KOPT-K1 (cell line): ENCODE results near the gene FOLR2.

ENCODE experiments used
- H3K27ac ChIP-seq: fragments of 200-600 bp; sonication (generic); 2 replicates; pipeline ENCODE4 v1.5.1; 2016; ENCODE audit warnings: antibody characterized with exemption, mild to moderate bottlenecking, low read depth, low read length; ENCODE audit not compliant: poor library complexity, severe bottlenecking
- H3K36me3 ChIP-seq: fragments of 200-600 bp; sonication (generic); 2 replicates; pipeline ENCODE4 v1.5.1; 2017; ENCODE audit warnings: antibody characterized with exemption, mild to moderate bottlenecking, low read length, moderate library complexity; ENCODE audit not compliant: insufficient read depth
- H3K9me3 ChIP-seq: fragments of 200-600 bp; sonication (generic); 2 replicates; pipeline ENCODE4 v1.5.1; 2017; ENCODE audit warnings: antibody characterized with exemption, low read length, mild to moderate bottlenecking; ENCODE audit not compliant: insufficient read depth, poor library complexity, severe bottlenecking

The FOLR2 gene

GRCh38 chr11:72231396-72232259 is 15.0 kb downstream of the FOLR2 start:
- Histone ChIP-seq H3K36me3 (peaks cover 99% of the 10 kb centered on the region), H3K27ac (no peak overlapping the region), H3K9me3 (no peaks in the 10 kb centered on the region)

GRCh38 chr11:72232260-72233055 is 15.9 kb downstream of the FOLR2 start:
- H3K27ac ChIP-seq, result no peak overlapping the region
- peaks cover 100% of the 10 kb centered on the region for H3K36me3 ChIP-seq
- no peaks in the 10 kb centered on the region for H3K9me3 ChIP-seq

- peaks cover 100% of the 10 kb centered on the region for H3K36me3 ChIP-seq
- no peak overlapping the region for H3K27ac ChIP-seq
Observed at GRCh38 chr11:72233056-72233772, 16.6 kb downstream of the FOLR2 start.

DNA sequence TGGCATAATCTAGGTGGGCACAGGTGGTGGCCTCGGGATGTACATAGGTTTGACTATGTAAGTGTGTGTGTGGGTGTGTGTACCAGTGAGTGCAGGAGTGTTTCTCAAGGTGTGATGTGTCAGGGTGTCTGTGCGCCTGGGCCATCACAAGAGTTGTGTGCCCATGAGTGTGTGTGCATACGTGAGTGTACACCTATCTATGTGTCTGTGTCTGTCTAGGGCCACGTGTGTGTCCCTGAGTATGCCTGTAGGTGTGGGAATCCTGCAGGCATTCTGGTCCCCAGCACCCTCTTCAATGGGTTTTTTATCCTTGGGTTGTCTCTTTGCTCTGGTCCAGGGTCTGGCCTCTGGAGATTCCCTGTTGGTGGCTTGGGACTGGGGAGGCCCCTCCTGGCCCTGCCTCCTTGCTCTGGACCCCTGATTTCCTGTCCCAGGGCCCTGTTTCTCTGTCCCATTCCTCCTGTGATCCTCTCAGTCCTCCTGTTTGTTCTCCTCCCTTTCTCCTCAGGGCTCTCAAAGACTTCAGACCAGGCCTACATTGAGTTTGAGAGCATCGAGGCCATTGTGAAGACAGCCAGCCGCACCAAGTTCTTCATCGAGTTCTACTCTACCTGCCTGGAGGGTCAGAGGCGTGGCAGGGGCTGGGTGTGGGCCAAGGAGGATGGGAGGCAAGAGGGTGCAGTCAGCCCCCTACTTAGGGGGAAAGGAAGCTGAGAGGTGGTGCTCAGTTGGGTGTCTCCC is 17.3 kb downstream of the FOLR2 start:
- Histone ChIP-seq H3K9me3 (no peaks in the 10 kb centered on the region), H3K36me3 (peaks cover 98% of the 10 kb centered on the region), H3K27ac (no peak overlapping the region)

More at GRCh38 chr11:72233056-72233772, 16.6 kb downstream of the FOLR2 start:
- no peaks in the 10 kb centered on the region for H3K9me3 ChIP-seq

DNA sequence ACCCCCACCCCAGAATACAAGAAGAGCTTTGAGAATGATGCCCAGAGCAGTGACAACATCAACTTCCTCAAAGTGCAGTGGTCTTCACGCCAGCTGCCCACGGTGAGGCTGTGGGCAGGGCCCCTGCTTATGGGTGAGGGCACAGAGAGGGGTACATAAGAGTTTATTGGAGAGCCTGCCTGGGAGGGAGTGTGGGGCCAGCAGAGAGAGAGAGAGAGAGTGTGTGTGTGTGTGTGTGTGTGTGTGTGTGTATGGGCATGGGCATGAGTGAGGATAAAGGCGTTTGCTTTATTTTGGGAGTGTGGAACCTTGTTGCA is 17.9 kb downstream of the FOLR2 start:
- Histone ChIP-seq H3K36me3 (peaks cover 92% of the 10 kb centered on the region), H3K9me3 (no peaks in the 10 kb centered on the region), H3K27ac (no peak overlapping the region)

DNA sequence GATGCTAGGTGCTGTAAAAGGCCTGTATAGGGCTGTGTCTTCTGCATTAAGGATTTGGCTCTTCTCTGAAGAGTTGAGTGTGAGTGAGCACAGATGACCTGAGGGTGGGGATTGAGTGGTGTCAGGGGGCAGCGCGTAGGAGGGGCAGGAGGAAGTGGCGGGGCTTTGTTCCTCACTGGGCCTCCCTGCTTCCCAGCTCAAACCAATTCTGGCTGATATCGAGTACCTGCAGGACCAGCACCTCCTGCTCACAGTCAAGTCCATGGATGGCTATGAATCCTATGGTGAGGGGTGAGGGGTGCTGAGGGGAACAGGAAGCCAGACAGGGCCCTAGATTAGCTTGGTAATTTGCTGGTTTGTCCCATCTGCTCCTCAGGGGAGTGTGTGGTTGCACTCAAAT is 18.3 kb downstream of the FOLR2 start:
- Histone ChIP-seq H3K9me3 (no peaks in the 10 kb centered on the region), H3K36me3 (peaks cover 88% of the 10 kb centered on the region), H3K27ac (no peak overlapping the region)

DNA sequence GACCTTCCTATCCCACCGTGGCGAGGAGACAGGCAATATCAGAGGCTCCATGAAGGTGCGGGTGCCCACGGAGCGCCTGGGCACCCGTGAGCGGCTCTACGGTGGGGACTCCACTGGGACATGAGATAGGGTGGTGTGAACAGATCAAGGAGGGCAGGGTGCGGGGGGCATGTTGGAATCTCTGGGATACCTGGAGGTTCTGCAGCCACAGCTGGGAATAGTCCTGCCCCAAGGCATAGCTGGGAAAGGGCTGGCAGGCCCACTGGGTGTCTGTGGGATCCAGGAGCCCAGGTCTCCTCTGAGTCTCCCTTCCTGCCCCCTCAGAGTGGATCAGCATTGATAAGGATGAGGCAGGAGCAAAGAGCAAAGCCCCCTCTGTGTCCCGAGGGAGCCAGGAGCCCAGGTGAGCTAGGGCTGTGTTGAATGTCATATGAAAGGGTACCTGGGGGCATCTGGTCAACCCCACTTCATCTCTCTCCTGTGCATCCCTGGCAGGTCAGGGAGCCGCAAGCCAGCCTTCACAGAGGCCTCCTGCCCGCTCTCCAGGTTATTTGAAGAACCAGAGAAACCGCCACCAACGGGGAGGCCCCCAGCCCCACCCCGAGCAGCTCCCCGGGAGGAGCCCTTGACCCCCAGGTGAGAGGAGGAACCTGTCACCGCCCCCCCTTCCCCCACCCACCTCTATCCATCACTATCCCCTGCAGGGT is 18.9 kb downstream of the FOLR2 start:
- H3K36me3 ChIP-seq, result peaks cover 82% of the 10 kb centered on the region
- H3K9me3 ChIP-seq, result no peaks in the 10 kb centered on the region
- H3K27ac ChIP-seq, result no peak overlapping the region

DNA sequence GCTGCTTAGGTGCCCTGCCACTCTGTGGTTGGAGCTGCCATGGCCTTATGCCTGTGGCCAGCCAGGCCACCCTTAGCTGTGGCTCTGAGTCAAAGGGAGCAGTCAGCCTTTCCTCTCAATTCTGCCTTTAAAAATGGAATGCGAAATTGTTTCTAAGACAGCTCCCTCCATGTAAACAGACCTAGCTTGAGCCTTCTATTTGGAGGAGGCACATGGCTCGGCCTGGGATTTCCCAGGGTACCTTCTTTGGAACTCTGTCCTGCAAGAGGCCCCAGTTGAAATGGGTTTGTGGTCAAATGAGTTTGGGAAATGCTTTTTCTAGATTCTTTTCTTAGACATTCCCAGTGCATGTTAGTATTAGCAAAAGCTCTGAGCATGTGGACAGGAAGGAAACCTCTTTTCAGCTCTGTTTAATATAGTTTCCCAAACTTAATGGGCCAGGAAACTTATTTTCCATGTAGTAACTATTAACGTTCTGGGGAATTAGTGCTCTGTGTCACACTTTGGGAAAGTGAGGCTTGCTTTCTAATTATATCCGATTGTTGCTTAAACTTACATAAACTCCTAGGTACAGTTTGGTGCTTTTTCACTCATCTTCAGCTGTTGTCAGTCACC is 19.6 kb downstream of the FOLR2 start:
- no peak overlapping the region for H3K27ac ChIP-seq
- peaks cover 75% of the 10 kb centered on the region for H3K36me3 ChIP-seq

GRCh38 chr11:72236774-72237111 is 20.1 kb downstream of the FOLR2 start:
- Histone ChIP-seq H3K36me3 (peaks cover 70% of the 10 kb centered on the region), H3K9me3 (no peaks in the 10 kb centered on the region), H3K27ac (no peak overlapping the region)

More for the DNA sequence above, 19.6 kb downstream of the FOLR2 start:
- no peaks in the 10 kb centered on the region for H3K9me3 ChIP-seq

DNA sequence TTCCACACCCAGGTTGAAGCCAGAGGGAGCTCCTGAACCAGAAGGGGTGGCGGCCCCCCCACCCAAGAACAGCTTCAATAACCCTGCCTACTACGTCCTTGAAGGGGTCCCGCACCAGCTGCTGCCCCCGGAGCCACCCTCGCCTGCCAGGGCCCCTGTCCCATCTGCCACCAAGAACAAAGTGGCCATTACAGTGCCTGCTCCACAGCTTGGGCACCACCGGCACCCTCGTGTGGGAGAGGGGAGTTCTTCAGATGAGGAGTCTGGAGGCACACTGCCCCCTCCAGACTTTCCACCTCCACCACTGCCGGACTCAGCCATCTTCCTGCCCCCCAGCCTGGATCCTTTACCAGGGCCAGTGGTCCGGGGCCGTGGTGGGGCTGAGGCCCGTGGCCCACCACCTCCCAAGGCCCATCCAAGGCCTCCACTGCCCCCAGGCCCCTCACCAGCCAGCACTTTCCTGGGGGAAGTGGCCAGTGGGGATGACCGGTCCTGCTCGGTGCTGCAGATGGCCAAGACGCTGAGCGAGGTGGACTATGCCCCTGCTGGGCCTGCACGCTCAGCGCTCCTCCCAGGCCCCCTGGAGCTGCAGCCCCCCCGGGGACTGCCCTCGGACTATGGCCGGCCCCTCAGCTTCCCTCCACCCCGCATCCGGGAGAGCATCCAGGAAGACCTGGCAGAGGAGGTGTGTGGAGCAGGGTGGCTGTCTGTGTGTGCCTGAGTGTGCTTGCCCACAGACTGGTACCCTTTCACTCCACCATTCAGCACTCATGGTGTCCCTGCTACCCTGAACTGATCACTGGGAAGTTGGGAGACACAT is 20.7 kb downstream of the FOLR2 start:
- Histone ChIP-seq H3K36me3 (peaks cover 64% of the 10 kb centered on the region), H3K27ac (no peak overlapping the region), H3K9me3 (no peaks in the 10 kb centered on the region)

- Histone ChIP-seq H3K27ac (no peak overlapping the region), H3K36me3 (peaks cover 56% of the 10 kb centered on the region), H3K9me3 (peaks cover 4% of the 10 kb centered on the region)
Observed at GRCh38 chr11:72238040-72238450, 21.5 kb downstream of the FOLR2 start.

GRCh38 chr11:72238492-72239312 is 22.1 kb downstream of the FOLR2 start:
- Histone ChIP-seq H3K9me3 (peaks cover 10% of the 10 kb centered on the region), H3K36me3 (peaks cover 50% of the 10 kb centered on the region), H3K27ac (no peak overlapping the region)
